SJCRH30 (cell line): ENCODE results near the gene TUFM. TPM values are rescaled to one million over a fixed set of nuclear protein-coding genes. Genes with fewer than 3 reads are reported as not detected.
"Not testable (repeated sequence)": the region's sequence is repeated elsewhere in the genome, so short reads cannot be mapped to it uniquely, and the experiment has no call there.

ENCODE experiments used
- DNase-seq, 2 experiments: peaks; one replicate each; pipeline ENCODE4 v3.0.0-alpha.2; 2015 to 2020
- H3K27ac ChIP-seq: fragments of 250-450 bp; sonication (Bioruptor Pico); 2 replicates; pipeline ENCODE4 v1.5.1; 2020; ENCODE audit warnings: mild to moderate bottlenecking, moderate library complexity
- H3K27me3 ChIP-seq: fragments of 250-450 bp; sonication (Bioruptor Pico); 2 replicates; pipeline ENCODE4 v1.5.1; 2020; ENCODE audit warnings: mild to moderate bottlenecking, moderate library complexity
- H3K36me3 ChIP-seq: fragments of 250-450 bp; sonication (Bioruptor Pico); 2 replicates; pipeline ENCODE4 v1.5.1; 2020; ENCODE audit warnings: mild to moderate bottlenecking, moderate library complexity
- H3K4me1 ChIP-seq: fragments of 250-450 bp; sonication (Bioruptor Pico); 2 replicates; pipeline ENCODE4 v1.5.1; 2020; ENCODE audit warnings: mild to moderate bottlenecking, moderate library complexity
- H3K4me3 ChIP-seq: fragments of 250-450 bp; sonication (Bioruptor Pico); 2 replicates; pipeline ENCODE4 v1.5.1; 2020; ENCODE audit warnings: mild to moderate bottlenecking, moderate library complexity
- H3K9me3 ChIP-seq: fragments of 250-450 bp; sonication (Bioruptor Pico); replicated peaks from 2 replicates; pipeline ENCODE4 v1.5.1; 2020; ENCODE audit warnings: mild to moderate bottlenecking, moderate library complexity
- total RNA-seq: library from RNA; depleted of rRNA; stranded (reverse); fragments of >200 nt; shearing (Covaris generic); gene quantifications from 2 replicates; pipeline ENCODE4 v1.2.3, GENCODE V29; 2014

The TUFM gene
- total RNA-seq, 1 experiment from 2014 or later, result 119 TPM

GRCh38 chr16:28879261-28879840 lies 33.2 kb upstream of the TUFM start:
- Histone ChIP-seq H3K36me3 (peaks cover 3% of the 10 kb centered on the region), H3K4me1 (peaks cover 51% of the 10 kb centered on the region), H3K27me3 (no peaks in the 10 kb centered on the region), H3K27ac (peak overlapping the region; percentile 81; the same call in 1 of the 2 replicates), H3K4me3 (peak overlapping the region; percentile 67), H3K9me3 (no peaks in the 10 kb centered on the region)
- no peak for DNase-seq

GRCh38 chr16:28878083-28878926 lies 32.2 kb upstream of the TUFM start, which contains the start of gene ATP2A1:
Gene ATP2A1, plus strand, starts transcription at chr16:28878488. Its CDS starts 184 bp downstream, at chr16:28878672.
- no peaks in the 10 kb centered on the region; the same call in 1 of the 2 replicates for H3K36me3 ChIP-seq
- H3K9me3 ChIP-seq, result no peaks in the 10 kb centered on the region
- H3K4me3 ChIP-seq, result peak within 1 kb of the TSS; percentile 67
- peaks cover 55% of the 10 kb centered on the region for H3K4me1 ChIP-seq
- DNase-seq, result peak; percentile 60 to 62
- peak within 1 kb of the TSS; percentile 93 for H3K27ac ChIP-seq
- H3K27me3 ChIP-seq, result no peaks in the 10 kb centered on the region

GRCh38 chr16:28877655-28878000 lies 31.5 kb upstream of the TUFM start:
- H3K4me3 ChIP-seq, result peak overlapping the region; percentile 67
- no peaks in the 10 kb centered on the region for H3K9me3 ChIP-seq
- peaks cover 51% of the 10 kb centered on the region for H3K4me1 ChIP-seq
- peak overlapping the region; percentile 93; the same call in 1 of the 2 replicates for H3K27ac ChIP-seq
- DNase-seq, result peak in 1 of 2 experiments; percentile 39
- H3K27me3 ChIP-seq, result no peaks in the 10 kb centered on the region
- H3K36me3 ChIP-seq, result no peaks in the 10 kb centered on the region; the same call in 1 of the 2 replicates

GRCh38 chr16:28876973-28877654 lies 31.0 kb upstream of the TUFM start:
- peaks cover 46% of the 10 kb centered on the region for H3K4me1 ChIP-seq
- peak overlapping the region; percentile 30 for H3K4me3 ChIP-seq
- H3K27ac ChIP-seq, result peak overlapping the region; percentile 93
- peak; percentile 90 to 91 for DNase-seq
- no peaks in the 10 kb centered on the region for H3K9me3 ChIP-seq
- H3K27me3 ChIP-seq, result no peaks in the 10 kb centered on the region
- H3K36me3 ChIP-seq, result no peaks in the 10 kb centered on the region; the same call in 1 of the 2 replicates

- H3K4me3 ChIP-seq, result peak overlapping the region; percentile 30
- peaks cover 44% of the 10 kb centered on the region for H3K4me1 ChIP-seq
- DNase-seq, result peak; percentile 30 to 53
- H3K27ac ChIP-seq, result peak overlapping the region; percentile 93
- no peaks in the 10 kb centered on the region for H3K27me3 ChIP-seq
- no peaks in the 10 kb centered on the region for H3K9me3 ChIP-seq
- H3K36me3 ChIP-seq, result peaks cover under 1% of the 10 kb centered on the region; the same call in 1 of the 2 replicates
Observed at GRCh38 chr16:28876019-28876659, 30.0 kb upstream of the TUFM start.

GRCh38 chr16:28875134-28876018 lies 29.2 kb upstream of the TUFM start:
- H3K4me3 ChIP-seq, result peak overlapping the region; percentile 30

GRCh38 chr16:28874406-28874805 lies 28.3 kb upstream of the TUFM start:
- Histone ChIP-seq H3K36me3 (peaks cover 14% of the 10 kb centered on the region), H3K27ac (no peak overlapping the region), H3K9me3 (no peaks in the 10 kb centered on the region), H3K4me1 (peaks cover 39% of the 10 kb centered on the region), H3K27me3 (no peaks in the 10 kb centered on the region), H3K4me3 (no peak overlapping the region)
- DNase-seq, result no peak

More at GRCh38 chr16:28875134-28876018, 29.2 kb upstream of the TUFM start:
- no peaks in the 10 kb centered on the region for H3K9me3 ChIP-seq
- H3K27me3 ChIP-seq, result no peaks in the 10 kb centered on the region
- H3K36me3 ChIP-seq, result peaks cover 5% of the 10 kb centered on the region; the same call in 1 of the 2 replicates
- DNase-seq, result peak; percentile 94
- peak overlapping the region; percentile 93 for H3K27ac ChIP-seq
- peaks cover 39% of the 10 kb centered on the region for H3K4me1 ChIP-seq

- peaks cover 39% of the 10 kb centered on the region for H3K4me1 ChIP-seq
- H3K27me3 ChIP-seq, result no peaks in the 10 kb centered on the region
- H3K36me3 ChIP-seq, result peaks cover 20% of the 10 kb centered on the region
- DNase-seq, result peak; percentile 32 to 51
- H3K4me3 ChIP-seq, result no peak overlapping the region
- no peak overlapping the region for H3K27ac ChIP-seq
- H3K9me3 ChIP-seq, result no peaks in the 10 kb centered on the region
Observed at GRCh38 chr16:28873543-28874201, 27.5 kb upstream of the TUFM start.

GRCh38 chr16:28872952-28873351 lies 26.8 kb upstream of the TUFM start:
- no peak for DNase-seq
- no peaks in the 10 kb centered on the region for H3K27me3 ChIP-seq
- H3K27ac ChIP-seq, result no peak overlapping the region
- H3K36me3 ChIP-seq, result peaks cover 23% of the 10 kb centered on the region
- no peaks in the 10 kb centered on the region for H3K9me3 ChIP-seq
- H3K4me3 ChIP-seq, result no peak overlapping the region
- peaks cover 38% of the 10 kb centered on the region for H3K4me1 ChIP-seq

GRCh38 chr16:28869201-28869600 lies 23.1 kb upstream of the TUFM start:
- H3K36me3 ChIP-seq, result peaks cover 25% of the 10 kb centered on the region
- peaks cover 5% of the 10 kb centered on the region; the same call in 1 of the 2 replicates for H3K4me1 ChIP-seq
- no peak for DNase-seq
- no peak overlapping the region for H3K27ac ChIP-seq
- no peaks in the 10 kb centered on the region for H3K27me3 ChIP-seq
- H3K9me3 ChIP-seq, result no peaks in the 10 kb centered on the region
- H3K4me3 ChIP-seq, result no peak overlapping the region

GRCh38 chr16:28867646-28868045 lies 21.5 kb upstream of the TUFM start:
- H3K4me1 ChIP-seq, H3K27me3 ChIP-seq, H3K9me3 ChIP-seq, H3K27ac ChIP-seq, DNase-seq, H3K4me3 ChIP-seq: not testable (repeated sequence)
- peaks cover 25% of the 10 kb centered on the region for H3K36me3 ChIP-seq

GRCh38 chr16:28867241-28867640 lies 21.1 kb upstream of the TUFM start:
- no peak overlapping the region for H3K4me3 ChIP-seq
- H3K27me3 ChIP-seq, result no peaks in the 10 kb centered on the region
- peaks cover 25% of the 10 kb centered on the region for H3K36me3 ChIP-seq
- DNase-seq, result no peak
- H3K9me3 ChIP-seq, result no peaks in the 10 kb centered on the region
- no peak overlapping the region for H3K27ac ChIP-seq
- 0 out of 2 replicates have a peak, but pooled peaks cover 2% of the 10 kb centered on the region for H3K4me1 ChIP-seq

GRCh38 chr16:28866454-28866804 lies 20.3 kb upstream of the TUFM start:
- peaks cover 25% of the 10 kb centered on the region for H3K36me3 ChIP-seq
- H3K9me3 ChIP-seq, result no peaks in the 10 kb centered on the region

More at GRCh38 chr16:28866454-28866804, 20.3 kb upstream of the TUFM start:
- no peak for DNase-seq
- Histone ChIP-seq H3K4me3 (no peak overlapping the region), H3K27me3 (no peaks in the 10 kb centered on the region), H3K27ac (no peak overlapping the region), H3K4me1 (0 out of 2 replicates have a peak, but pooled peaks cover 2% of the 10 kb centered on the region)
